HepG2 (cell line): Measurements from ENCODE around the gene EYA2. TPM values are rescaled to one million over a fixed set of nuclear protein-coding genes. Genes with fewer than 3 reads are reported as not detected.

ENCODE experiments used
- ARNT2 ChIP-seq: sonication (generic); formaldehyde crosslinking; IDR thresholded peaks from 2 replicates; pipeline ENCODE4 v1.8.0; 2022; ENCODE audit warnings: mild to moderate bottlenecking, low read depth, missing genetic modification reagents, moderate library complexity
- CCAR2 ChIP-seq: fragments of 200-400 bp; formaldehyde crosslinking; optimal IDR thresholded peaks from 2 replicates; pipeline ENCODE3; 2018; ENCODE audit warnings: low read depth, mild to moderate bottlenecking, low read length, moderate library complexity
- EED ChIP-seq: sonication (generic); formaldehyde crosslinking; IDR thresholded peaks from 2 replicates; pipeline ENCODE4 v1.5.0; 2020; ENCODE audit warnings: mild to moderate bottlenecking, missing genetic modification reagents
- FOXA3 ChIP-seq: IDR thresholded peaks from 2 replicates; pipeline ENCODE4 v1.6.1; 2016; ENCODE audit warnings: missing genetic modification reagents, missing compliant biosample characterization
- HMGA1 ChIP-seq: sonication (generic); formaldehyde crosslinking; conservative IDR thresholded peaks from 2 replicates; pipeline ENCODE4 v1.4.0; 2020; ENCODE audit warnings: missing genetic modification reagents
- HOXA3 ChIP-seq: sonication (generic); formaldehyde crosslinking; IDR thresholded peaks from 2 replicates; pipeline ENCODE4 v1.5.0; 2020; ENCODE audit warnings: missing genetic modification reagents
- JUND ChIP-seq: sonication (generic); formaldehyde crosslinking; IDR thresholded peaks from 2 replicates; pipeline ENCODE4 v1.8.0; 2022; ENCODE audit warnings: mild to moderate bottlenecking, missing genetic modification reagents
- KDM2A ChIP-seq: sonication (generic); formaldehyde crosslinking; IDR thresholded peaks from 2 replicates; pipeline ENCODE4 v1.4.0; 2020; ENCODE audit warnings: low read depth, missing genetic modification reagents, borderline replicate concordance
- KLF12 ChIP-seq: sonication (generic); formaldehyde crosslinking; IDR thresholded peaks from 2 replicates; pipeline ENCODE4 v1.4.0; 2020; ENCODE audit warnings: missing genetic modification reagents, borderline replicate concordance
- MEF2D ChIP-seq: sonication (generic); formaldehyde crosslinking; IDR thresholded peaks from 2 replicates; pipeline ENCODE4 v1.5.1; 2020; ENCODE audit warnings: mild to moderate bottlenecking, missing genetic modification reagents
- NFE2 ChIP-seq: sonication (generic); formaldehyde crosslinking; IDR thresholded peaks from 2 replicates; pipeline ENCODE4 v1.4.0; 2020; ENCODE audit warnings: missing genetic modification reagents
- PBX2 ChIP-seq: IDR thresholded peaks from 2 replicates; pipeline ENCODE4 v1.6.1; 2016; ENCODE audit warnings: control low read depth
- POLR2A ChIP-seq, 2 experiments: IDR thresholded peaks; 2 replicates each; pipeline ENCODE4 v1.6.1; 2011; ENCODE audit warnings: low read depth in 2 of 2, low read length in 2 of 2, mild to moderate bottlenecking in 1 of 2, moderate library complexity in 1 of 2; ENCODE audit not compliant: insufficient read depth in 1 of 2
- SETDB1 ChIP-seq: sonication (generic); formaldehyde crosslinking; IDR thresholded peaks from 2 replicates; pipeline ENCODE4 v1.5.1; 2020; ENCODE audit warnings: missing genetic modification reagents, mild to moderate bottlenecking, borderline replicate concordance
- SNAPC5 ChIP-seq: sonication (generic); formaldehyde crosslinking; IDR thresholded peaks from 2 replicates; pipeline ENCODE4 v1.8.1; 2023; ENCODE audit warnings: mild to moderate bottlenecking, missing genetic modification reagents, borderline replicate concordance
- TBX2 ChIP-seq: sonication (generic); formaldehyde crosslinking; IDR thresholded peaks from 2 replicates; pipeline ENCODE4 v1.5.0; 2020; ENCODE audit warnings: missing genetic modification reagents, mild to moderate bottlenecking, borderline replicate concordance
- ZBTB26 ChIP-seq: IDR thresholded peaks from 2 replicates; pipeline ENCODE4 v1.6.1; 2016; ENCODE audit warnings: missing compliant biosample characterization, missing genetic modification reagents, borderline replicate concordance
- ZBTB3 ChIP-seq: sonication (generic); formaldehyde crosslinking; IDR thresholded peaks from 2 replicates; pipeline ENCODE4 v1.4.0; 2020; ENCODE audit warnings: low read depth, mild to moderate bottlenecking, moderate library complexity, missing genetic modification reagents, borderline replicate concordance
- ZBTB38 ChIP-seq: sonication (generic); formaldehyde crosslinking; IDR thresholded peaks from 2 replicates; pipeline ENCODE4 v1.5.1; 2020; ENCODE audit warnings: mild to moderate bottlenecking, missing genetic modification reagents
- ZFP82 ChIP-seq: sonication (generic); formaldehyde crosslinking; IDR thresholded peaks from 2 replicates; pipeline ENCODE4 v1.5.1; 2020; ENCODE audit warnings: mild to moderate bottlenecking, missing genetic modification reagents, borderline replicate concordance
- ZFP90 ChIP-seq: sonication (generic); formaldehyde crosslinking; IDR thresholded peaks from 2 replicates; pipeline ENCODE4 v1.8.0; 2022; ENCODE audit warnings: missing genetic modification reagents, mild to moderate bottlenecking, inconsistent platforms, borderline replicate concordance
- ZMAT5 ChIP-seq: sonication (generic); formaldehyde crosslinking; IDR thresholded peaks from 2 replicates; pipeline ENCODE4 v1.5.0; 2020; ENCODE audit warnings: mild to moderate bottlenecking, low read depth, missing genetic modification reagents, borderline replicate concordance
- ZNF10 ChIP-seq: sonication (generic); formaldehyde crosslinking; IDR thresholded peaks from 2 replicates; pipeline ENCODE4 v1.4.0; 2020; ENCODE audit warnings: mild to moderate bottlenecking, low read depth, missing genetic modification reagents, borderline replicate concordance
- ZNF513 ChIP-seq: sonication (generic); formaldehyde crosslinking; conservative IDR thresholded peaks from 2 replicates; pipeline ENCODE4 v1.5.0; 2020; ENCODE audit warnings: missing genetic modification reagents
- ZNF550 ChIP-seq: sonication (generic); formaldehyde crosslinking; IDR thresholded peaks from 2 replicates; pipeline ENCODE4 v1.4.0; 2020; ENCODE audit warnings: mild to moderate bottlenecking, missing genetic modification reagents, borderline replicate concordance
- ZNF572 ChIP-seq: sonication (generic); formaldehyde crosslinking; IDR thresholded peaks from 2 replicates; pipeline ENCODE4 v1.5.1; 2020; ENCODE audit warnings: mild to moderate bottlenecking, missing genetic modification reagents
- ZNF605 ChIP-seq: sonication (generic); formaldehyde crosslinking; IDR thresholded peaks from 2 replicates; pipeline ENCODE4 v1.8.0; 2022; ENCODE audit warnings: mild to moderate bottlenecking, missing genetic modification reagents
- ZNF746 ChIP-seq: sonication (generic); formaldehyde crosslinking; IDR thresholded peaks from 2 replicates; pipeline ENCODE4 v1.8.0; 2022; ENCODE audit warnings: mild to moderate bottlenecking, missing genetic modification reagents
- polyA plus RNA-seq, 8 experiments: library from polyadenylated mRNA; depleted of rRNA in 3 of 8; stranded (reverse) in 7 of 8; unstranded in 1 of 8; fragments of >200 nt; fragmentation: Illumina TruSeq in 4 of 8; extraction: Trizol in 4 of 8; gene quantifications; 2 replicates each; pipeline versions ENCODE4 v1.2.1 to v1.2.3, GENCODE V29; 2011 to 2016; ENCODE audit warnings: low read depth in 4 of 8, missing spikeins in 1 of 8, mixed read lengths in 1 of 8; ENCODE audit not compliant: insufficient read depth in 1 of 8
- total RNA-seq, 5 experiments: library from RNA; depleted of rRNA; stranded (reverse); fragments of >200 nt; fragmentation: Illumina TruSeq; extraction: Trizol; gene quantifications; 2 replicates each; pipeline ENCODE4 v1.2.3, GENCODE V29; 2016; ENCODE audit warnings: low read depth in 1 of 5

The EYA2 gene
- total and polyA plus RNA-seq, 2 of the 13 experiments (the other 11 are each of a cell fraction or from before 2014, with no cell fraction given) = not detected

GRCh38 chr20:47032933-47033578, 138.4 kb downstream of the EYA2 start (continued):
- TF ChIP-seq MEF2D (CRISPR knock-in tag) (no peak), ZNF605 (CRISPR knock-in tag) (no peak), NFE2 (CRISPR knock-in tag) (no peak), ZMAT5 (no peak), POLR2A (IDR thresholded peaks at IDR 0.05; ENCODE audit: insufficient read depth in 1 of 2, low read depth in 2 of 2, low read length in 2 of 2) (no peak), KLF12 (no peak), KDM2A (CRISPR knock-in tag) (0 out of 2 replicates have a peak, but pooled peaks have one; percentile 25), ZBTB38 (no peak), ZFP82 (CRISPR knock-in tag) (no peak), ZBTB26 (0 out of 2 replicates have a peak, but pooled peaks have one; percentile 27), ZBTB3 (CRISPR knock-in tag) (no peak), HOXA3 (CRISPR knock-in tag) (peak; percentile 33; the same call in 1 of the 2 replicates), JUND (no peak), EED (CRISPR knock-in tag) (no peak), ZNF513 (no peak), PBX2 (CRISPR knock-in tag) (no peak), ZNF746 (CRISPR knock-in tag) (no peak), CCAR2 (no peak), SNAPC5 (no peak), ZFP90 (CRISPR knock-in tag) (no peak), FOXA3 (CRISPR knock-in tag) (no peak), SETDB1 (CRISPR knock-in tag) (no peak), ARNT2 (no peak), HMGA1 (CRISPR knock-in tag) (no peak), TBX2 (CRISPR knock-in tag) (no peak), ZNF10 (no peak), ZNF550 (CRISPR knock-in tag) (no peak), ZNF572 (CRISPR knock-in tag) (0 out of 2 replicates have a peak, but pooled peaks have one; percentile 16)
